GM13976 (cell line): ENCODE results near the gene FFAR1.

ENCODE experiments used
- DNase-seq: peaks from one replicate; pipeline ENCODE4 v3.0.0; 2012; ENCODE audit warnings: low spot score
- CTCF ChIP-seq: IDR thresholded peaks from 2 replicates; pipeline ENCODE4 v1.5.1; 2012; ENCODE audit warnings: borderline replicate concordance, mild to moderate bottlenecking; ENCODE audit not compliant: insufficient read depth; ENCODE audit errors: extremely low read depth, missing control alignments, control extremely low read depth
- in situ Hi-C: fragments of 300-500 bp; cut with MboI; formaldehyde crosslinking; loops from one replicate; pipeline ENCODE4 v1.12.0; 2022; ENCODE audit warnings: low sequenced_read_pairs, mixed read lengths, inconsistent platforms; ENCODE audit not compliant: unreplicated experiment

FFAR1 gene

DNA sequence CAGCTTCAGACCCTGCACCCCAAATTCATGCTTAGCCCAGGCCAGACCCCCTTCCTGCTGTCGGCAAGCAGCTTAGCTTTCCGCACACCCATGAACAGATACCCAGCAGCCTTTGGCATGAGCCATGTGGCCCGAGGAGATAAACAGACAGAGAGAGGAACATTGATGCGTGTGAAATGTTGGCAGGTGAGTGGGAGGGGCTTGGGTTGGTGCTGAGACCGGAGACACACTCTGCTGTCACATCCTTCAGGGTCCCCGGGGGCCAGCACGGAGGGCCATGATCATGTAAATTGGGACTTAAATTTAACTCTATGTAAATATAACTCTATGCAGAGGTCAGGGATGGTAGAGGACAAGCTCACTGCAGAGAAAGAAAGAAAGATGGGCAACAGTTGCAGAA, 17.2 kb upstream of the FFAR1 start:
- peak; percentile 79 for DNase-seq
- no peak for TF ChIP-seq CTCF
- in situ Hi-C loops: no loop called here

- no peak for TF ChIP-seq CTCF
- no peak for DNase-seq
- in situ Hi-C loops: no loop called here
These were observed 16.0 kb upstream of the FFAR1 start for GRCh38 chr19:35331551-35332214.

DNA sequence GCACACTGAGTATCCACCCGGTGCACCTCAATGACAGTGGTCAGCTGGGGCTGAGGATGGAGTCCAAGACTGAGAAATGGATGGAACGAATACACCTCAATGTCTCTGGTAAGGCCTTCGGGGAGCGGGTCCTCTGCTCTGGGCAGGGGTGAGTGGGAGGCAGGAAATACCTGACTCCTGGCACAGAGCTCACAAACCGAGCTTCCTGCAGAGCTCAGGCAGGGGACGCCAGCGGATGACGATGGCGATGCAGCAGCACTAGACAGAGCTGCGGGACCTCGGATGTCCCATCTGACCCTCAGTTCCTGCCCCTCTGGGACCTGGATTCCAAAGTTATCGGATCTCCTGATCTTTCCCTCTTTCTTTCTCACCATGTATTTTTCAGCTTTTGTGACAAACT, 14.9 kb upstream of the FFAR1 start:
- DNase-seq: peak; percentile 39
- in situ Hi-C loops: no loop called here
- TF ChIP-seq CTCF: peak; percentile 29

DNA sequence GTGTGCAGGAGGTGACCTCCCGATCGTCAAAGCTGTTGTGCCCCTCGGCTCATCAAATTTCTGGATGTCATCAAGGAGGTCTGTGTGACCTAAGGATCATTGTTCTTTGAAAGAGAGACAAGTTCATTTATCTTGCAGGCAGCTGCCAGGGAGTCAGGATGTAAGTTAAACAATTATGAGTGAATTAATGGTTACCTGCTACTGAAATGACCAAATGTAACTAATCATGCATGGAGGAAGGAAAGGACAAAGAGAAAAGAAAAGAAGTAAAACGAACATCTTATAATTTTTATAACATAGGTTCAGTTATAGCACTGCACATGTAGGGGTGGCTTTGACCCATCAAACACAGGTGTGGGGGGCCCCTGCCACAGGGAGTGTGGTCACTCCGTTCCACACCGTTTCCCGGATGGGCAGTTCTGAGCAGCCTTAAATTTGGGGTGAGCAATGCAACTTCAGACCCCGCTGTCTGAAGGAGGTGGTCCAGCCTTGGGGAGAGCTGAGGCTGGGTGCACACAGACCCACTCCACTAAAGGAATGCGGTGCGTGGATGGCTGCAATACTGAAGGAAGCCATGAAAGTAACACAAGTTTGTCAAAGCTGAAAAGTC, 13.5 kb upstream of the FFAR1 start:
- peak; percentile 11 for DNase-seq
- in situ Hi-C loops: no loop called here
- TF ChIP-seq CTCF: no peak

DNA sequence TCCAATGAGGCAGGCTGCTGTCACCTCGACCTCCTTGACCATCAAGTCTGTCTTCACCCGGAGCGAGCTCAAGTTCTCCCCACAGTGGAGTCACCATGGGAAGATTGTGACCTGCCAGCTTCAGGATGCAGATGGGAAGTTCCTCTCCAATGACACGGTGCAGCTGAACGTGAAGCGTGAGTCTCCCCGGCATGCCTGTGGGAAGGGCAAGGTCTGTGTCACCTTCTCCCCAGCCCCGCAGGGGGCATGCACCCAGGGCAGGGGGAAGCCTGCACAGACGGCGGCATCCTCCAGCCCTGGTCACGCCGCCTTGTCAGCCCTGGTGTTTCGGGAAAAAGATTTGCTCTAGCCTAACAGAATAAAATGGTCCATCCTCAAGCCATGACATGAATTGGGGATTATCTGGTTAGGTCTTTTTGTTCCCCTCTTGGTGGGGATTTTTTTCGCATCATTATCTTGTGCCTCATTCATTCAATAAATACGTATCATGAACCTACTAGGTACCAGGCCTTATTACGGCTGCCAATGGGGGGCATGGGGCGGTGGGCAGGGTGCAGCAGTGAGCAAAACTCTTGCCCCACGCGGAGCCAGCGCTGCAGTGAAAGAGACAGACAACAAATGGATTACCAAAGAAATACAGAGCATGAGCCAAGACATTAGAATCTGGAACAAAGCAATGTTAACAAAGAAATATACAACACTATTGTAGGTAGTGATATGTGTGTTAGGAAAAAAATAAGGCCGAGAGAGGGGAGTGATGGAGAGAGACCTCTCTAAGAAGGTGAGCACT, 11.3 kb upstream of the FFAR1 start:
- in situ Hi-C loops: no loop called here
- TF ChIP-seq CTCF: no peak
- DNase-seq: peak; percentile 16

GRCh38 chr19:35337097-35337983, 10.4 kb upstream of the FFAR1 start:
- TF ChIP-seq CTCF: no peak

More at GRCh38 chr19:35337097-35337983, 10.4 kb upstream of the FFAR1 start:
- in situ Hi-C loops: no loop called here
- DNase-seq: no peak
